ENCODE measurements around the gene KIAA1217.

KIAA1217 gene

DNA sequence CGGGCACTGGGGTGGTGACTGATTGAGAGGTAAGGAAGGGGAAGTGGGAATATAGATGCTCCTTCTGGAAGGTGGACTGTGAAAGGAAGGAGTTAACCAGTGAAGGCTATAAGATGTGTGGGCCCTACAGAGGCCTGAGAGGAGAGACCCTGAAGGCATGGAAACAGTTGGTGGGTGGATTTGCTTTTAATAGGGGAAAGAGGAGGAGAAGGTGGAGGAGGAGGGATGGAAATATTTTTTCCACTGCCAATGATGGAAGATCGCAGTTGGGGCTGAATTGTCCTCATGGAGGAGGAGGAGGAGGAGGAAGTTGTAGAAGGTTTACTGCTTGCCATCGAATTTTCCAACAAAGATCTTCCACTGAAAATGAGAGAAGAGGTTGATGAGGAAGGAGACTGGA lies 80.3 kb downstream of the KIAA1217 start:
- H3K36me3 ChIP-seq = no peaks in the 10 kb centered on the region
- TF ChIP-seq, protein P1, sequence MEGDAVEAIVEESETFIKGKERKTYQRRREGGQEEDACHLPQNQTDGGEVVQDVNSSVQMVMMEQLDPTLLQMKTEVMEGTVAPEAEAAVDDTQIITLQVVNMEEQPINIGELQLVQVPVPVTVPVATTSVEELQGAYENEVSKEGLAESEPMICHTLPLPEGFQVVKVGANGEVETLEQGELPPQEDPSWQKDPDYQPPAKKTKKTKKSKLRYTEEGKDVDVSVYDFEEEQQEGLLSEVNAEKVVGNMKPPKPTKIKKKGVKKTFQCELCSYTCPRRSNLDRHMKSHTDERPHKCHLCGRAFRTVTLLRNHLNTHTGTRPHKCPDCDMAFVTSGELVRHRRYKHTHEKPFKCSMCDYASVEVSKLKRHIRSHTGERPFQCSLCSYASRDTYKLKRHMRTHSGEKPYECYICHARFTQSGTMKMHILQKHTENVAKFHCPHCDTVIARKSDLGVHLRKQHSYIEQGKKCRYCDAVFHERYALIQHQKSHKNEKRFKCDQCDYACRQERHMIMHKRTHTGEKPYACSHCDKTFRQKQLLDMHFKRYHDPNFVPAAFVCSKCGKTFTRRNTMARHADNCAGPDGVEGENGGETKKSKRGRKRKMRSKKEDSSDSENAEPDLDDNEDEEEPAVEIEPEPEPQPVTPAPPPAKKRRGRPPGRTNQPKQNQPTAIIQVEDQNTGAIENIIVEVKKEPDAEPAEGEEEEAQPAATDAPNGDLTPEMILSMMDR (IDR thresholded peaks at IDR 0.05) = no peak
- H3K27ac ChIP-seq = no peak overlapping the region
- no peaks in the 10 kb centered on the region for H3K9me3 ChIP-seq
- no peaks in the 10 kb centered on the region for H3K27me3 ChIP-seq
- H3K4me3 ChIP-seq (ENCODE audit: low read depth in 1 of 2, low read length in 1 of 2) = no peak overlapping the region
- no peaks in the 10 kb centered on the region for H3K4me1 ChIP-seq (ENCODE audit: control insufficient read depth in 1 of 2, insufficient read depth in 1 of 2, low read depth in 1 of 2, low read length in 1 of 2)

- no peaks in the 10 kb centered on the region for H3K27me3 ChIP-seq
- no peaks in the 10 kb centered on the region for H3K9me3 ChIP-seq
- H3K4me3 ChIP-seq (ENCODE audit: low read depth in 1 of 2, low read length in 1 of 2) = no peak overlapping the region
- TF ChIP-seq, protein P1 (IDR thresholded peaks at IDR 0.05) = no peak
- no peaks in the 10 kb centered on the region for H3K4me1 ChIP-seq (ENCODE audit: control insufficient read depth in 1 of 2, insufficient read depth in 1 of 2, low read depth in 1 of 2, low read length in 1 of 2)
- no peaks in the 10 kb centered on the region for H3K36me3 ChIP-seq
- no peak overlapping the region for H3K27ac ChIP-seq
These were observed 83.7 kb downstream of the KIAA1217 start for GRCh38 chr10:24292304-24293293.

GRCh38 chr10:24299578-24300260 lies 90.8 kb downstream of the KIAA1217 start:
- Histone ChIP-seq H3K4me3 (ENCODE audit: low read depth in 1 of 2, low read length in 1 of 2) (no peak overlapping the region), H3K27me3 (no peaks in the 10 kb centered on the region), H3K27ac (no peak overlapping the region), H3K9me3 (no peaks in the 10 kb centered on the region), H3K4me1 (ENCODE audit: control insufficient read depth in 1 of 2, insufficient read depth in 1 of 2, low read depth in 1 of 2, low read length in 1 of 2) (no peaks in the 10 kb centered on the region), H3K36me3 (no peaks in the 10 kb centered on the region)
- TF ChIP-seq, protein P1 (IDR thresholded peaks at IDR 0.05) = no peak

DNA sequence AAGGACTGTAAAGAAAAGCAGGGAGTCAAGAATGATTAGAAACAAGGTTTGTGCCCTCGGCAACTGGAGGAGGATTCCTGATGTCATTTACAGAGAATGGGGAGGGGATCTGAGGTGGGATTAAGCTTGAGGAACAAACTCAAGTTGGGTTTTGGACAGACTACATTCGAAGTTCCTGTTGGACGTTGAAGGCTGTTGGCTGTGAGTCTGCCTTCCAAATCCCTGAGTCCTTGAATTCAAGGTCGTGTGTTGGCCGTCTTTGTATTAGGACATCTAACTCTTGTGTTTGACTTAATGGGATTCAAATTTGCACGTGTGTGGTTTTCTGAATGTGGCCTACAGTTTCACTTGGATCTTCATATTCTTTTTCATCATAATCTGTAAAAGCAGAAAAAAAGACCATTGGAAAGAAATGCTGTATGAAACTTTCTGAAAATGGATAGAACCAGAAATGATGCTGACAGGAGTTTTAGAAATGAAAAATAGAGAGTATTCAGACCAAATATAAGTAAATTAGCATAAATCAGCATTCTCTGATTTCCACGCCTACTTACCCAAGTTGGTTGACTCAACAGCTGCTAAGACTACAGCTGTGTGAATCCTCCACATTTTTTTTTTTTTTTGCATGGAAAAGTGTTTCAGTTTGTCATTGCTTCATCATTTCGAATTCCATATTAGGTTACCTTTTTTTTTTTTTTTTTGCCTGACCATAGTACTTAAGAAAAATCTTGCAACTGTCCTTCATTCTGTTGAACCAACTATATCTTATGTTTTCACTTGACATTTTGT lies 94.8 kb downstream of the KIAA1217 start:
- no peaks in the 10 kb centered on the region for H3K36me3 ChIP-seq
- no peaks in the 10 kb centered on the region for H3K27me3 ChIP-seq
- H3K9me3 ChIP-seq = no peaks in the 10 kb centered on the region
- TF ChIP-seq, protein P1 (IDR thresholded peaks at IDR 0.05) = no peak
- H3K27ac ChIP-seq = no peak overlapping the region
- H3K4me1 ChIP-seq (ENCODE audit: control insufficient read depth in 1 of 2, insufficient read depth in 1 of 2, low read depth in 1 of 2, low read length in 1 of 2) = no peaks in the 10 kb centered on the region
- no peak overlapping the region for H3K4me3 ChIP-seq (ENCODE audit: low read depth in 1 of 2, low read length in 1 of 2)
